ENCODE results near the gene FOXN3. TPM values are rescaled to one million over a fixed set of nuclear protein-coding genes. Genes with fewer than 3 reads are reported as not detected.

Gene FOXN3
- total RNA-seq, 2 donors from 2014 or later, result 61.2 to 84.1 TPM

- no peaks in the 10 kb centered on the region for H3K9me3 ChIP-seq (ENCODE audit: control insufficient read depth, low read length)
- no peak for TF ChIP-seq CTCF (conservative IDR thresholded peaks at IDR 0.05)
- Mint-ChIP-seq H3K27me3 (ENCODE audit: insufficient read depth) (peaks cover 26% of the 10 kb centered on the region), H3K4me3 (no peak overlapping the region), H3K27ac (no peak overlapping the region), H3K4me1 (peaks cover 7% of the 10 kb centered on the region), H3K9me3 (peaks cover 9% of the 10 kb centered on the region), H3K36me3 (ENCODE audit: low read depth) (no peaks in the 10 kb centered on the region)
- no peak for DNase-seq
- H3K4me1 ChIP-seq (ENCODE audit: control insufficient read depth, insufficient read depth, low read length), result no peaks in the 10 kb centered on the region
- H3K4me3 ChIP-seq (ENCODE audit: low read length), result no peak overlapping the region
- WGBS, 2 experiments (ENCODE audit: insufficient coverage in 1 of 2, insufficient read length in 1 of 2), result 90 to 92% methylated on average over 8 to 9 of the region's 9 CpGs
- no peaks in the 10 kb centered on the region for H3K27me3 ChIP-seq (ENCODE audit: control insufficient read depth, insufficient read depth, low read length, poor library complexity, severe bottlenecking)
- no peak overlapping the region for H3K9ac ChIP-seq (ENCODE audit: extremely low read depth, low read length, poor library complexity, severe bottlenecking)
- no peaks in the 10 kb centered on the region for H3K36me3 ChIP-seq (ENCODE audit: control insufficient read depth, insufficient read depth, low read length)
- H3K27ac ChIP-seq (ENCODE audit: low read depth, low read length), result no peak overlapping the region
Observed at GRCh38 chr14:89110110-89110509, 306.9 kb downstream of the FOXN3 start.

GRCh38 chr14:89108608-89109007 is 308.4 kb downstream of the FOXN3 start:
- TF ChIP-seq CTCF (conservative IDR thresholded peaks at IDR 0.05), result no peak
- no peak overlapping the region for H3K4me3 Mint-ChIP-seq

GRCh38 chr14:89107626-89108025 is 309.4 kb downstream of the FOXN3 start:
- Histone ChIP-seq H3K27me3 (ENCODE audit: control insufficient read depth, insufficient read depth, low read length, poor library complexity, severe bottlenecking) (no peaks in the 10 kb centered on the region), H3K27ac (ENCODE audit: low read depth, low read length) (no peak overlapping the region), H3K9ac (ENCODE audit: extremely low read depth, low read length, poor library complexity, severe bottlenecking) (no peak overlapping the region), H3K4me3 (ENCODE audit: low read length) (no peak overlapping the region), H3K4me1 (ENCODE audit: control insufficient read depth, insufficient read depth, low read length) (no peaks in the 10 kb centered on the region), H3K36me3 (ENCODE audit: control insufficient read depth, insufficient read depth, low read length) (no peaks in the 10 kb centered on the region), H3K9me3 (ENCODE audit: control insufficient read depth, low read length) (no peaks in the 10 kb centered on the region)
- Mint-ChIP-seq H3K27me3 (ENCODE audit: insufficient read depth) (peaks cover 30% of the 10 kb centered on the region), H3K27ac (no peak overlapping the region), H3K36me3 (ENCODE audit: low read depth) (no peaks in the 10 kb centered on the region), H3K4me1 (peaks cover 2% of the 10 kb centered on the region), H3K4me3 (no peak overlapping the region), H3K9me3 (peaks cover 21% of the 10 kb centered on the region)
- no peak for DNase-seq
- 90 to 91% methylated on average over 3 to 5 of the region's 5 CpGs for WGBS, 2 experiments (ENCODE audit: insufficient coverage in 1 of 2, insufficient read length in 1 of 2)
- TF ChIP-seq CTCF (conservative IDR thresholded peaks at IDR 0.05), result no peak

More at GRCh38 chr14:89108608-89109007, 308.4 kb downstream of the FOXN3 start:
- WGBS, 2 experiments (ENCODE audit: insufficient coverage in 1 of 2, insufficient read length in 1 of 2), result 88 to 93% methylated on average over 2 to 4 of the region's 4 CpGs
- peaks cover 28% of the 10 kb centered on the region for H3K27me3 Mint-ChIP-seq (ENCODE audit: insufficient read depth)
- no peaks in the 10 kb centered on the region for H3K27me3 ChIP-seq (ENCODE audit: control insufficient read depth, insufficient read depth, low read length, poor library complexity, severe bottlenecking)
- no peak overlapping the region for H3K27ac Mint-ChIP-seq
- H3K9ac ChIP-seq (ENCODE audit: extremely low read depth, low read length, poor library complexity, severe bottlenecking), result no peak overlapping the region
- DNase-seq, result no peak
- H3K4me1 Mint-ChIP-seq, result peaks cover 2% of the 10 kb centered on the region
- H3K9me3 Mint-ChIP-seq, result peaks cover 21% of the 10 kb centered on the region
- no peaks in the 10 kb centered on the region for H3K36me3 Mint-ChIP-seq (ENCODE audit: low read depth)
- H3K36me3 ChIP-seq (ENCODE audit: control insufficient read depth, insufficient read depth, low read length), result no peaks in the 10 kb centered on the region
- H3K27ac ChIP-seq (ENCODE audit: low read depth, low read length), result no peak overlapping the region
- no peaks in the 10 kb centered on the region for H3K9me3 ChIP-seq (ENCODE audit: control insufficient read depth, low read length)
- H3K4me1 ChIP-seq (ENCODE audit: control insufficient read depth, insufficient read depth, low read length), result no peaks in the 10 kb centered on the region
- H3K4me3 ChIP-seq (ENCODE audit: low read length), result no peak overlapping the region
